GM12878 (cell line): ENCODE measurements around the gene TUBGCP2. TPM values are rescaled to one million over a fixed set of nuclear protein-coding genes. Genes with fewer than 3 reads are reported as not detected.

Experiments used
- ATAC-seq: fragments of 200-7000 bp; cut with Tn5 transposase; 3 replicates; pipeline ENCODE4 v1.9.1; 2020; ENCODE audit warnings: mild to moderate bottlenecking, moderate library complexity
- BruUV-seq: library from RNA; stranded (reverse); fragments of 400-500 nt; replicated peaks from 2 replicates; lab custom pipeline; 2021; lab: Mats Ljungman, UMichigan
- CTCF ChIA-PET: fragments of 300-600 bp; sonication (Branson Sonifier 250); formaldehyde crosslinking; extraction: SDS; loops from one replicate; lab custom pipeline; 2021; ENCODE audit warnings: inconsistent platforms; lab: Yijun Ruan, JAX
- POLR2A ChIA-PET: fragments of 350-600 bp; formaldehyde crosslinking; extraction: SDS; loops from one replicate; lab custom pipeline; 2021; ENCODE audit warnings: inconsistent platforms; lab: Charles Lee
- RAD21 ChIA-PET: fragments of 300-600 bp; sonication (Branson Sonifier 250); formaldehyde crosslinking; loops from one replicate; lab custom pipeline; 2023; ENCODE audit warnings: antibody characterized with exemption; ENCODE audit not compliant: unreplicated experiment; lab: Charles Lee
- SMC1A ChIA-PET: fragments of 300-600 bp; sonication (Branson Sonifier 250); formaldehyde crosslinking; loops from one replicate; lab custom pipeline; 2023; ENCODE audit not compliant: unreplicated experiment, uncharacterized antibody; lab: Charles Lee
- DNase-seq: peaks from one replicate; pipeline ENCODE4 v3.0.0-alpha.2; 2011; ENCODE audit warnings: low read depth, low spot score
- FAIRE-seq: peaks from 3 replicates; lab custom pipeline; 2011; peaks lifted over from hg19 to GRCh38; lab: Jason Lieb, UNC
- H2AFZ ChIP-seq: 2 replicates; pipeline ENCODE4 v1.6.0; 2011; ENCODE audit warnings: low read depth, low read length, control low read depth; ENCODE audit not compliant: control insufficient read depth
- H3K27ac ChIP-seq: 2 replicates; pipeline ENCODE4 v1.5.1; 2011; ENCODE audit warnings: control low read depth; ENCODE audit not compliant: control insufficient read depth, insufficient read depth
- H3K27me3 ChIP-seq, 2 experiments: replicated peaks in 1 of 2; 2 replicates each; pipeline versions ENCODE4 v1.6.0 to v1.6.1; 2011; ENCODE audit warnings: low read length in 1 of 2; ENCODE audit not compliant: control insufficient read depth in 2 of 2, insufficient read depth in 2 of 2
- H3K36me3 ChIP-seq, 2 experiments: 2 replicates each; pipeline ENCODE4 v1.5.1; 2011; ENCODE audit warnings: low read length in 1 of 2; ENCODE audit not compliant: control insufficient read depth in 2 of 2, insufficient read depth in 2 of 2
- H3K4me1 ChIP-seq: 2 replicates; pipeline ENCODE4 v1.6.1; 2011; ENCODE audit warnings: mild to moderate bottlenecking, low read length, moderate library complexity, mixed read lengths; ENCODE audit not compliant: control insufficient read depth, insufficient read depth
- H3K4me2 ChIP-seq: 2 replicates; pipeline ENCODE4 v1.6.0; 2011; ENCODE audit warnings: control low read depth; ENCODE audit not compliant: control insufficient read depth, insufficient read depth
- H3K4me3 ChIP-seq: fragments of 200-600 bp; sonication (generic); 2 replicates; pipeline ENCODE4 v1.5.1; 2016
- H3K79me2 ChIP-seq: 2 replicates; pipeline ENCODE4 v1.6.0; 2011; ENCODE audit warnings: low read length; ENCODE audit not compliant: control insufficient read depth, insufficient read depth
- H3K9ac ChIP-seq: 2 replicates; pipeline ENCODE4 v1.8.0; 2011; ENCODE audit warnings: low read length, control low read depth, mixed read lengths; ENCODE audit not compliant: control insufficient read depth, insufficient read depth
- H3K9me3 ChIP-seq: replicated peaks from 3 replicates; pipeline ENCODE4 v1.5.1; 2011; ENCODE audit warnings: mild to moderate bottlenecking, low read length; ENCODE audit not compliant: control insufficient read depth, insufficient read depth
- H4K20me1 ChIP-seq: 2 replicates; pipeline ENCODE4 v1.6.0; 2011; ENCODE audit not compliant: control insufficient read depth, insufficient read depth
- WGBS: methylation state at CpG from one replicate; pipeline ENCODE4 v1.1.6; 2016; ENCODE audit warnings: low lambda C conversion rate; ENCODE audit not compliant: insufficient replicate concordance, insufficient coverage; ENCODE audit errors: missing lambda C conversion rate; 5-methylcytosine and 5-hydroxymethylcytosine counted together
- in situ Hi-C: fragments of 300-500 bp; cut with MboI; formaldehyde crosslinking; loops from 9 replicates; pipeline ENCODE4 v1.14.3; 2018; ENCODE audit warnings: mixed read lengths
- intact Hi-C: fragments of 100-400 bp; cut with micrococcal nuclease; formaldehyde crosslinking; loops from one replicate; pipeline ENCODE4 v1.14.2; 2022; ENCODE audit not compliant: unreplicated experiment
- polyA plus RNA-seq, 11 experiments: library from polyadenylated mRNA; depleted of rRNA in 4 of 11; unstranded in 6 of 11; stranded (reverse) in 5 of 11; fragments of >200 nt; fragmentation: Nextera tagmentation in 4 of 11; fragmentation: Illumina TruSeq in 1 of 11; extraction: Ambion mirVana in 4 of 11; extraction: Trizol in 1 of 11; gene quantifications; 1 replicate in 1 of 11; 2 replicates in 10 of 11; pipeline versions ENCODE4 v1.2.1 to v1.2.3, GENCODE V29; 2011 to 2016; ENCODE audit warnings: inconsistent platforms in 2 of 11, missing spikeins in 2 of 11, low read depth in 1 of 11
- total RNA-seq, 4 experiments: library from RNA; depleted of rRNA in 3 of 4; stranded (reverse); fragments of >200 nt in 3 of 4; fragmentation: Illumina TruSeq in 1 of 4; extraction: Trizol in 1 of 4; gene quantifications; 2 replicates each; pipeline versions ENCODE4 v1.2.1 to v1.2.3, GENCODE V29; 2013 to 2021
- TF ChIP-seq, protein P1 (sequence below): IDR thresholded peaks from 2 replicates; pipeline ENCODE4 v1.6.1; 2012; ENCODE audit warnings: improper control_type of control experiment, low read depth, low read length; ENCODE audit not compliant: insufficient replicate concordance

The TUBGCP2 gene
- total and polyA plus RNA-seq, 10 of the 15 experiments (the other 5 are each of a cell fraction or from before 2014, with no cell fraction given) = 4.8 to 47.1 (median 34.7) TPM

DNA sequence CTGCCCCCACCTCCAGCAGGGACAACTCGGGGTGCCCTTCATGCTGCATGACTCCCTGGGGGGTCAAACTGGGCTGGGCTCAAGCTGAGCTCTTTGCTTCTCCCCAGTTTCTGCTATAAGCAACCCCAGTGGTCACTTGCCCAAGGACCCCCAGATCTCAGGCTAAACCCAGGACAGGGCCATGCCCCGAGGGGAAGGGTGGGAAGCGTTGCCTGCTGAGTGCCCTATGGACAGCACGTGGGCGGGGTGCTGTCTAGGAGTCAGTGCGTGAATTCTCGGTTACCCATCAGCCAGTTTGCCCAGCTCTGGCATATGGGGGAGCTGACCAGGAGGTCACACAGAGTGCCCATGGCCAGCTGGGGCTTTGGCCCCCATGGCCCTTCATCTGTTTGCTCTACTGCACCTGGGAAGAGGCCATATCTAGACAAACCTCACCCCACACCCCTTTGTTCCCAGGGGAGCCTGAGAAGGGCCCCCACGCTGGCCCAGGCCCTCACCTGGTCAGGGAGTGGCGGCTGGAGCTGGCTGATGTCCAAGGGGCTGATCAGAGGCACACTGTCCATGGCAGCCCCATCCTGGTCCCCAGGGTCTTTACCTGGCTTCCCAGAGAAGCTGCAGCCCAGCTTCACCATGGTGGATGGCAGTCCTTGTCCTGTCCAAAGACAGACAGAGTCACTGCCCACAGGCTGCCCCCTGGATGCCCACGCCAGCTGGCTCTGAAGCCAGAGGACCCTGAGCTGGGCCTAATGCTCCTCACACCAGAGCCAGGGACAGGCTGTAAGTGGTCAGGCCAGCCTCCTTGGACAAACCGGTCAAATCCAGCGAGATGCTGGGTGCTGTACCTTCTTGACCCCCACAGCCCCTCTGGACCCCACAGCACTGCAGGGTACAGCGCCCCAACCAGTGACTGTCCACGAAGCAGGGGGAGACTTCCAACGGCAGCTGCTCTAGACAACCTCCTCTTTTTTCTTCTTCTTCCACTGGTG lies 20.0 kb upstream of the TUBGCP2 start:
- WGBS = 34% methylated on average over 15 of the region's 15 CpGs
- no peak for DNase-seq
- H3K9me3 ChIP-seq = no peaks in the 10 kb centered on the region
- no peak for ATAC-seq
- intact Hi-C loops (loop anchor here (1.0 to 5.0 kb wide), 3 partner anchors 64 to 280 kb away; partner anchors contain the start of gene MTG1), in situ Hi-C loops (loop anchor here (5.0 kb wide), 1 partner anchor 169 kb away; no protein-coding TSS in a partner anchor)
- no peaks in the 10 kb centered on the region for H3K36me3 ChIP-seq
- no peak overlapping the region for H3K27ac ChIP-seq
- H3K4me3 ChIP-seq = no peak overlapping the region
- H3K4me1 ChIP-seq = no peaks in the 10 kb centered on the region
- POLR2A ChIA-PET = interaction anchor here (1.0 kb wide), 1 partner anchor 61 kb away, joined by 3 read pairs; no protein-coding TSS in a partner anchor
- H3K79me2 ChIP-seq = no peaks in the 10 kb centered on the region
- H3K27me3 ChIP-seq = peaks cover 4 to 9% of the 10 kb centered on the region in 2 experiments
- no peak for FAIRE-seq
- H3K4me2 ChIP-seq = no peak overlapping the region
- no peak overlapping the region for H2AFZ ChIP-seq
- TF ChIP-seq, protein P1, sequence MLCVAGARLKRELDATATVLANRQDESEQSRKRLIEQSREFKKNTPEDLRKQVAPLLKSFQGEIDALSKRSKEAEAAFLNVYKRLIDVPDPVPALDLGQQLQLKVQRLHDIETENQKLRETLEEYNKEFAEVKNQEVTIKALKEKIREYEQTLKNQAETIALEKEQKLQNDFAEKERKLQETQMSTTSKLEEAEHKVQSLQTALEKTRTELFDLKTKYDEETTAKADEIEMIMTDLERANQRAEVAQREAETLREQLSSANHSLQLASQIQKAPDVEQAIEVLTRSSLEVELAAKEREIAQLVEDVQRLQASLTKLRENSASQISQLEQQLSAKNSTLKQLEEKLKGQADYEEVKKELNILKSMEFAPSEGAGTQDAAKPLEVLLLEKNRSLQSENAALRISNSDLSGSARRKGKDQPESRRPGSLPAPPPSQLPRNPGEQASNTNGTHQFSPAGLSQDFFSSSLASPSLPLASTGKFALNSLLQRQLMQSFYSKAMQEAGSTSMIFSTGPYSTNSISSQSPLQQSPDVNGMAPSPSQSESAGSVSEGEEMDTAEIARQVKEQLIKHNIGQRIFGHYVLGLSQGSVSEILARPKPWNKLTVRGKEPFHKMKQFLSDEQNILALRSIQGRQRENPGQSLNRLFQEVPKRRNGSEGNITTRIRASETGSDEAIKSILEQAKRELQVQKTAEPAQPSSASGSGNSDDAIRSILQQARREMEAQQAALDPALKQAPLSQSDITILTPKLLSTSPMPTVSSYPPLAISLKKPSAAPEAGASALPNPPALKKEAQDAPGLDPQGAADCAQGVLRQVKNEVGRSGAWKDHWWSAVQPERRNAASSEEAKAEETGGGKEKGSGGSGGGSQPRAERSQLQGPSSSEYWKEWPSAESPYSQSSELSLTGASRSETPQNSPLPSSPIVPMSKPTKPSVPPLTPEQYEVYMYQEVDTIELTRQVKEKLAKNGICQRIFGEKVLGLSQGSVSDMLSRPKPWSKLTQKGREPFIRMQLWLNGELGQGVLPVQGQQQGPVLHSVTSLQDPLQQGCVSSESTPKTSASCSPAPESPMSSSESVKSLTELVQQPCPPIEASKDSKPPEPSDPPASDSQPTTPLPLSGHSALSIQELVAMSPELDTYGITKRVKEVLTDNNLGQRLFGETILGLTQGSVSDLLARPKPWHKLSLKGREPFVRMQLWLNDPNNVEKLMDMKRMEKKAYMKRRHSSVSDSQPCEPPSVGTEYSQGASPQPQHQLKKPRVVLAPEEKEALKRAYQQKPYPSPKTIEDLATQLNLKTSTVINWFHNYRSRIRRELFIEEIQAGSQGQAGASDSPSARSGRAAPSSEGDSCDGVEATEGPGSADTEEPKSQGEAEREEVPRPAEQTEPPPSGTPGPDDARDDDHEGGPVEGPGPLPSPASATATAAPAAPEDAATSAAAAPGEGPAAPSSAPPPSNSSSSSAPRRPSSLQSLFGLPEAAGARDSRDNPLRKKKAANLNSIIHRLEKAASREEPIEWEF = no peak
- H4K20me1 ChIP-seq = no peaks in the 10 kb centered on the region
- SMC1A ChIA-PET = interaction anchor here (0.9 to 1.7 kb wide), 10 partner anchors 8 to 172 kb away, joined by 3 to 6 read pairs (median 4); no protein-coding TSS in a partner anchor
- no peak overlapping the region for H3K9ac ChIP-seq
- CTCF ChIA-PET = interaction anchor here (0.6 to 3.8 kb wide), 33 partner anchors 8 to 288 kb away, joined by 3 to 36 read pairs (median 5); partner anchors contain the start of genes ECHS1, FUOM and PRAP1
- RAD21 ChIA-PET = interaction anchor here (0.7 to 1.7 kb wide), 12 partner anchors 8 to 174 kb away, joined by 3 to 12 read pairs (median 4); partner anchors contain the start of genes ECHS1 and MTG1
- no TSS peak for BruUV-seq
